Hematopoietic multipotent progenitor cell treated with erythropoietin and hydrocortisone succinate and interleukin-3 and kit ligand, for 17 days (in vitro differentiated cells): ENCODE measurements around the gene ATCAY.
A peak's percentile ranks its signal among the peaks of the same experiment; 100 is the strongest.

Experiments
- DNase-seq: peaks from one replicate; pipeline ENCODE4 v3.0.0-alpha.2; 2015; ENCODE audit warnings: low spot score

Gene ATCAY

GRCh38 chr19:3880471-3881271 is at the start of gene ATCAY:
Gene ATCAY (plus strand): TSS chr19:3880685. CDS start chr19:3885768, 5,083 bp downstream.
- no peak for DNase-seq

GRCh38 chr19:3831601-3832000 is 48.9 kb upstream of the ATCAY start:
- DNase-seq: no peak

GRCh38 chr19:3832001-3832400 is 48.5 kb upstream of the ATCAY start:
- no peak for DNase-seq

GRCh38 chr19:3833578-3834348 is 46.7 kb upstream of the ATCAY start:
- DNase-seq: no peak

- no peak for DNase-seq
Measured at GRCh38 chr19:3834349-3835054, 46.0 kb upstream of the ATCAY start.

GRCh38 chr19:3835055-3835435 is 45.4 kb upstream of the ATCAY start:
- no peak for DNase-seq

- no peak for DNase-seq
Measured at GRCh38 chr19:3836887-3837286, 43.6 kb upstream of the ATCAY start.

GRCh38 chr19:3837332-3837731 is 43.2 kb upstream of the ATCAY start:
- no peak for DNase-seq

- no peak for DNase-seq
Measured at GRCh38 chr19:3837922-3838321, 42.6 kb upstream of the ATCAY start.

- no peak for DNase-seq
Measured at GRCh38 chr19:3838661-3839060, 41.8 kb upstream of the ATCAY start.

GRCh38 chr19:3839941-3840340 is 40.5 kb upstream of the ATCAY start:
- DNase-seq: no peak

- DNase-seq: no peak
Measured at GRCh38 chr19:3840804-3841203, 39.7 kb upstream of the ATCAY start.

- DNase-seq: no peak
Measured at GRCh38 chr19:3842948-3843347, 37.5 kb upstream of the ATCAY start.

- DNase-seq: no peak
Measured at GRCh38 chr19:3844596-3844995, 35.9 kb upstream of the ATCAY start.

- no peak for DNase-seq
Measured at GRCh38 chr19:3849092-3849491, 31.4 kb upstream of the ATCAY start.

GRCh38 chr19:3849787-3850186 is 30.7 kb upstream of the ATCAY start:
- DNase-seq: no peak

- no peak for DNase-seq
Measured at GRCh38 chr19:3850320-3850972, 30.0 kb upstream of the ATCAY start.

GRCh38 chr19:3851254-3852176 is 29.0 kb upstream of the ATCAY start:
- no peak for DNase-seq

GRCh38 chr19:3852177-3852511 is 28.3 kb upstream of the ATCAY start:
- DNase-seq: no peak

GRCh38 chr19:3852614-3853254 is 27.8 kb upstream of the ATCAY start:
- peak; percentile 8 for DNase-seq

- DNase-seq: no peak
Measured at GRCh38 chr19:3855320-3855719, 25.2 kb upstream of the ATCAY start.
